Smooth muscle cell (in vitro differentiated cells): ENCODE data around the gene HHAT. TPM values are rescaled to one million over a fixed set of nuclear protein-coding genes. Genes with fewer than 3 reads are reported as not detected.

Source experiments
- DNase-seq: peaks from one replicate; lab custom pipeline; 2025; ENCODE audit not compliant: unreplicated experiment; lab: John Stamatoyannopoulos, UW
- H2AFZ ChIP-seq: fragments of 200-600 bp; sonication (generic); 2 replicates; pipeline ENCODE4 v1.6.0; 2016; ENCODE audit warnings: antibody characterized with exemption, low read depth, mild to moderate bottlenecking
- H3F3A ChIP-seq: fragments of 200-600 bp; sonication (generic); 2 replicates; pipeline ENCODE4 v1.6.0; 2017; ENCODE audit warnings: antibody characterized with exemption, low read depth
- H3K27ac ChIP-seq: fragments of 200-600 bp; sonication (generic); 2 replicates; pipeline ENCODE4 v1.5.1; 2016; ENCODE audit warnings: low read depth, mild to moderate bottlenecking
- H3K27me3 ChIP-seq: fragments of 200-600 bp; sonication (generic); 2 replicates; pipeline ENCODE4 v1.6.1; 2016; ENCODE audit warnings: low read depth, mild to moderate bottlenecking
- H3K36me3 ChIP-seq: fragments of 200-600 bp; sonication (generic); 2 replicates; pipeline ENCODE4 v1.5.1; 2016; ENCODE audit warnings: low read depth
- H3K4me1 ChIP-seq: fragments of 200-600 bp; sonication (generic); 2 replicates; pipeline ENCODE4 v1.5.1; 2016; ENCODE audit warnings: low read depth
- H3K4me2 ChIP-seq: fragments of 200-600 bp; sonication (generic); 2 replicates; pipeline ENCODE4 v1.6.0; 2016; ENCODE audit warnings: mild to moderate bottlenecking
- H3K4me3 ChIP-seq: fragments of 200-600 bp; sonication (generic); 2 replicates; pipeline ENCODE4 v1.5.1; 2016; ENCODE audit warnings: mild to moderate bottlenecking
- H3K79me2 ChIP-seq: fragments of 200-600 bp; sonication (generic); 2 replicates; pipeline ENCODE4 v1.6.0; 2016; ENCODE audit warnings: low read depth, mild to moderate bottlenecking
- H3K9ac ChIP-seq: fragments of 200-600 bp; sonication (generic); 2 replicates; pipeline ENCODE4 v1.6.0; 2016; ENCODE audit warnings: low read depth
- H3K9me3 ChIP-seq: fragments of 200-600 bp; sonication (generic); replicated peaks from 2 replicates; pipeline ENCODE4 v1.5.1; 2016; ENCODE audit warnings: low read depth
- H4K20me1 ChIP-seq: fragments of 200-600 bp; sonication (generic); 2 replicates; pipeline ENCODE4 v1.6.0; 2016; ENCODE audit warnings: low read depth
- WGBS: methylation state at CpG from one replicate; pipeline ENCODE4 v1.1.7; 2016; ENCODE audit warnings: low lambda C conversion rate; 5-methylcytosine and 5-hydroxymethylcytosine counted together
- polyA plus RNA-seq: library from polyadenylated mRNA; unstranded; fragments of >200 nt; fragmentation: Nextera tagmentation; extraction: Ambion mirVana; gene quantifications from 2 replicates; pipeline ENCODE4 v1.2.1, GENCODE V29; 2016
- total RNA-seq: library from RNA; depleted of rRNA; stranded (reverse); fragments of >200 nt; gene quantifications from 2 replicates; pipeline ENCODE4 v1.2.3, GENCODE V29; 2014
- TF ChIP-seq, protein P1 (sequence below): fragments of 200-600 bp; sonication (generic); IDR thresholded peaks from 2 replicates; pipeline ENCODE4 v1.5.1; 2017; ENCODE audit warnings: borderline replicate concordance, mild to moderate bottlenecking, antibody characterized with exemption; ENCODE audit not compliant: insufficient read depth, poor library complexity, severe bottlenecking

The HHAT gene
- total and polyA plus RNA-seq, 2 experiments from 2014 or later: 4.6 to 9.8 TPM

GRCh38 chr1:210437781-210438180 is 109.1 kb downstream of the HHAT start:
- Histone ChIP-seq H3K9ac (peak overlapping the region; percentile 83), H3K79me2 (no peaks in the 10 kb centered on the region), H3K4me2 (no peak overlapping the region), H3F3A (no peaks in the 10 kb centered on the region), H3K4me1 (peaks cover 8% of the 10 kb centered on the region), H3K27ac (peak overlapping the region; percentile 93), H3K27me3 (no peaks in the 10 kb centered on the region), H3K9me3 (no peaks in the 10 kb centered on the region), H3K36me3 (no peaks in the 10 kb centered on the region), H3K4me3 (no peak overlapping the region), H4K20me1 (no peaks in the 10 kb centered on the region), H2AFZ (no peak overlapping the region)
- no peak for DNase-seq
- TF ChIP-seq, protein P1, sequence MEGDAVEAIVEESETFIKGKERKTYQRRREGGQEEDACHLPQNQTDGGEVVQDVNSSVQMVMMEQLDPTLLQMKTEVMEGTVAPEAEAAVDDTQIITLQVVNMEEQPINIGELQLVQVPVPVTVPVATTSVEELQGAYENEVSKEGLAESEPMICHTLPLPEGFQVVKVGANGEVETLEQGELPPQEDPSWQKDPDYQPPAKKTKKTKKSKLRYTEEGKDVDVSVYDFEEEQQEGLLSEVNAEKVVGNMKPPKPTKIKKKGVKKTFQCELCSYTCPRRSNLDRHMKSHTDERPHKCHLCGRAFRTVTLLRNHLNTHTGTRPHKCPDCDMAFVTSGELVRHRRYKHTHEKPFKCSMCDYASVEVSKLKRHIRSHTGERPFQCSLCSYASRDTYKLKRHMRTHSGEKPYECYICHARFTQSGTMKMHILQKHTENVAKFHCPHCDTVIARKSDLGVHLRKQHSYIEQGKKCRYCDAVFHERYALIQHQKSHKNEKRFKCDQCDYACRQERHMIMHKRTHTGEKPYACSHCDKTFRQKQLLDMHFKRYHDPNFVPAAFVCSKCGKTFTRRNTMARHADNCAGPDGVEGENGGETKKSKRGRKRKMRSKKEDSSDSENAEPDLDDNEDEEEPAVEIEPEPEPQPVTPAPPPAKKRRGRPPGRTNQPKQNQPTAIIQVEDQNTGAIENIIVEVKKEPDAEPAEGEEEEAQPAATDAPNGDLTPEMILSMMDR: no peak
- WGBS: 96% methylated on average over 1 of the region's 1 CpG

GRCh38 chr1:210438928-210439841 is 110.5 kb downstream of the HHAT start:
- Histone ChIP-seq H3K27ac (peak overlapping the region; percentile 93), H4K20me1 (no peaks in the 10 kb centered on the region), H3K9ac (peak overlapping the region; percentile 84), H3K4me1 (peaks cover 8% of the 10 kb centered on the region), H3K9me3 (no peaks in the 10 kb centered on the region), H3K4me3 (no peak overlapping the region), H3F3A (no peaks in the 10 kb centered on the region), H2AFZ (no peak overlapping the region), H3K4me2 (peak overlapping the region; percentile 72), H3K36me3 (no peaks in the 10 kb centered on the region), H3K79me2 (no peaks in the 10 kb centered on the region), H3K27me3 (no peaks in the 10 kb centered on the region)
- TF ChIP-seq, protein P1: no peak
- WGBS: 19% methylated on average over 7 of the region's 7 CpGs
- DNase-seq: no peak

DNA sequence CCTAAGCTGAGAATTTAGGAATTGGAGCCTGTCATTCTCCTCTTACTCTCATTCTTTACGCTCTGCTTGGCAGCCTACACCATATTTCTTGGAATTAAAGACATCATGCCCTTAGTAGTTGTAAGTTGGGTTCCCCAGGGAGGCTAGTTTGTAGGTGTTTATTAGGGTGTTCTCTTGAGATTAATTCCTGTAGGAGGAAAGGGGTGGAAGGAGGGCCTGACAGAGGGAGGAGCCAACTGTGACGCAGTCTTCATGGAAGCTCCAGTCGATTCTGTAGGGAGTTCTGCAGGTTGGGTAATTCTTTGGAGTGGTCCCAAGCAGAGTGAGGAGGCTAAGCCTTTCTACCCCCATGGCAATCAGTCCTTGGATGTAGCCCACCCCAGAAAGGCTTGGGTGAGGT is 111.4 kb downstream of the HHAT start:
- Histone ChIP-seq H3K4me2 (peak overlapping the region; percentile 72), H3K36me3 (no peaks in the 10 kb centered on the region), H3K4me1 (peaks cover 8% of the 10 kb centered on the region), H3K9me3 (no peaks in the 10 kb centered on the region), H3K9ac (peak overlapping the region; percentile 84), H3K79me2 (no peaks in the 10 kb centered on the region), H3K27me3 (no peaks in the 10 kb centered on the region), H4K20me1 (no peaks in the 10 kb centered on the region), H3K4me3 (no peak overlapping the region), H2AFZ (no peak overlapping the region), H3F3A (no peaks in the 10 kb centered on the region), H3K27ac (peak overlapping the region; percentile 93)
- 82% methylated on average over 3 of the region's 3 CpGs for WGBS
- DNase-seq: no peak
- TF ChIP-seq, protein P1: no peak

GRCh38 chr1:210441028-210441427 is 112.3 kb downstream of the HHAT start:
- Histone ChIP-seq H3K9ac (no peak overlapping the region), H3K27me3 (no peaks in the 10 kb centered on the region), H2AFZ (no peak overlapping the region), H3F3A (no peaks in the 10 kb centered on the region), H3K4me2 (no peak overlapping the region), H4K20me1 (no peaks in the 10 kb centered on the region), H3K79me2 (no peaks in the 10 kb centered on the region), H3K4me3 (no peak overlapping the region), H3K36me3 (no peaks in the 10 kb centered on the region), H3K27ac (no peak overlapping the region), H3K9me3 (no peaks in the 10 kb centered on the region), H3K4me1 (peaks cover 9% of the 10 kb centered on the region)
- no peak for DNase-seq
- 95% methylated on average over 1 of the region's 1 CpG for WGBS
- TF ChIP-seq, protein P1: no peak
